GM12865 (cell line): ENCODE data around the gene NCMAP.

ENCODE experiments used
- DNase-seq: peaks from one replicate; pipeline ENCODE4 v3.0.0; 2010; ENCODE audit warnings: low read depth
- H3K4me3 ChIP-seq: 2 replicates; pipeline ENCODE4 v1.5.1; 2011; ENCODE audit warnings: mild to moderate bottlenecking, low read depth, low read length, control low read depth
- CTCF ChIP-seq: IDR thresholded peaks from 2 replicates; pipeline ENCODE4 v1.5.1; 2011; ENCODE audit warnings: low read length, control low read depth, low read depth, inconsistent platforms; ENCODE audit not compliant: insufficient read depth; ENCODE audit errors: missing control alignments

NCMAP gene

DNA sequence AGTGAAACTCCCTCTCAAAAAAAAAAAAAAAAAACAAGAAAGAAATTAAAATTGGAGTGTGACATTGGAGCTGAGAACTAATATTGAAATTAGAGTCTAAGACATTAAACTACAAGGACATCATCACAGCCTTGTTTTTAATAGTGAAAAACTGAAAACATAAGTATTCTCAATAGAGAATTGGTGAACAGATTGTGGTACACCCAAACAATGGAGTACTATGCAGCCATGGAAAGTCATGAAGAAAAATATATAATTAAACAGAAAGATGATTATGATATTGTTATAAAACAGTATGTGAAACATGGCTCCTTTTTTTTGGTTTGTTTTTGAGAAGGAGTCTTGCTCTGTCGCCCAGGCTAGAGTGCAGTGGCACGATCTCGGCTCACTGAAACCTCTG lies 43.4 kb downstream of the NCMAP start:
- no peak for TF ChIP-seq CTCF
- no peak for DNase-seq

DNA sequence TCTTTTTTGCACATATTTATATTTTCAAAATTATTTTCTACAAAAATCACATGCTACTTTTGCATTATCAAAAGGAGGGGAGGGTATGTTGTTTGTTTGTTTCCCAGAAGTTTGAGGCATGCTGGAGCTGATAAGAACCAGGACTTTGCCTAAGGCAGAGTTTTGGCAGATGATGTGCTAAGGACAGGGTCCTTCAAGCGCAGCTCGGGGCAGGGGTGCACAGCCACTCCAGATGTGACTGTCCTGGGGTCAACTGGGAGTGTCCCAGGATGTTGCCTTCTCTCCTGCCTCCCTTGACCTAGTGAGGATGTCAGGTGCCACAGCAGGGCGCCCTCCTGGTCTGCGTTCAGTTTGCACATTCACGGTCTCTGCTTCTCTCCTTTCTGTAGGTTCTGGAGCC lies 44.7 kb downstream of the NCMAP start:
- no peak for TF ChIP-seq CTCF
- H3K4me3 ChIP-seq, result no peak overlapping the region
- no peak for DNase-seq

More for the DNA sequence above, 43.4 kb downstream of the NCMAP start:
- H3K4me3 ChIP-seq, result no peak overlapping the region

DNA sequence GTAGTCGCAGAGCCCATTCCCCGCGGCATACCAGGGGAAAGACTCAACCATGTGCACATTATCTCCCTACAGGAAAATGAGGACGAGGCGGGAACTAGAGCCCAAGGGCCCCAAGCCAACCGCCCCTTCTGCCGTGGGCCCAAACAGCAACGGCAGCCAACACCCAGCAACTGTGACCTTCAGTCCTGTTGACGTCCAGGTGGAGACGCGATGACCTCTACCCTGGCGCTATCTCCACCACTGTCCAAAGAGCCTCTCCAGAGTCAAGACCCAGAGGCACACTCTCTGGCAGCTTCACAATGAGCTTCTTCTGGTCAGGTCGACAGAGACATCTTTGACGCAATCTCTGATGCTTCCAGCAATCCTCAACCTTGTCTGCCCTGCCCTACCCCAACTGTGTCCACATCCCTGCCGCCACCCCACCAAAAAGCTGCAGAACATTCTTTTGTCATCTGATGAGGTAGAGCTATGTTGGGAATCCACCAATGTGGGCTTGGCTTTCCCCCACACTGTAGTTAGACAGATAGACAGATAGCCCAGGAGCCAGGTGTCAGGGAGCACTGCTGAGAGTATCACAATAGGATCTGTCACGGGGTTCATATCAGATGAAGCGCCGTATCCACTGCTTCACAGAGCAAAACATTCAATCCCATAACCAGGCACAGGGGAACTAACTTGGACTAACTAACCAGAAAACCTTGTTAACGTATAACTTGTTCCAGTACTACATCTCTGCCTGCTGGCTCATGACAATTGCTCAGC lies 49.8 kb downstream of the NCMAP start:
- no peak overlapping the region for H3K4me3 ChIP-seq
- no peak for DNase-seq
- no peak for TF ChIP-seq CTCF

DNA sequence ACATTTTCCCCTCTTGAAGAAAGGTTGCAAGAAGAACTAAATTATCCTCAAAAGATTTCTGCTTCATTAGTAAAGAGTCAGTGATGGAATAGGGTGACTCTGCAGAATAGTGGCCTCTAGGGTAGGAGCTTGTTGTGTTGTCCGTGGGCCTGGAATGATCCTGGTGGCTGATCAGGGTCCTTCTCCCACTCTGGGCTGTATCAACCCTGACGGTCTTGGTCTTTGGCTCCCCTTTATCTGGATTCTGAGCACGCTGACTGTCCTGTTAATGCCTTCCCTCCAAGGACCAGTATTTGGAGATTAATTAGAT lies 50.4 kb downstream of the NCMAP start:
- no peak for TF ChIP-seq CTCF
- no peak overlapping the region for H3K4me3 ChIP-seq
- DNase-seq, result no peak

GRCh38 chr1:24606621-24607020 lies 50.7 kb downstream of the NCMAP start:
- H3K4me3 ChIP-seq, result no peak overlapping the region
- no peak for DNase-seq
- TF ChIP-seq CTCF, result no peak

DNA sequence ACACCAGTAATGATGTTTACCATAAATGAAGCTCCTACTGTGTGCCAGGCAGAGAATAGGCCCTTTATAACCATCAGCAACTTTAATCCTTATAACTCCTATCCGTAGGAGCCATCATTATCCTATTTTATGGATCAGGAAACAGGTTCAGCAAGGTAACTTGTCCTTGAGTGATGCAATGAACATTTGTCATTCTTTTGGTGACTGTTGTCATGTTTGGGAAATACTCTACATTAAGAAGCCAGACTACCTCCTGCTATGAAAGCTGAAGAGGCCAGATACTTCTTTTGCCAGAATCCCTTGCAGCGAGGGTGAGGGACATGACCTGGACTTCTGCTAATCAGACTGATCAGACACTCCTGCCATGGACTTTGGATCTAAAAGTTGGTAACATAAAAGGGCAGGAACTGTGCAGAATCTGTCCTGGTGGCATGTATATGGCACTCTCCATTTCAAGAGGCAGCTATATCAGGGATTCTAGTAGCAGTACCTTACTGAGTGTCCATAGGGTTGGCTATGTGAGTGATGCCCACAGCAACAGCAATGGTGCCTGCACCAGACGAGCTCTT lies 54.1 kb downstream of the NCMAP start:
- no peak for TF ChIP-seq CTCF
- DNase-seq, result no peak
- no peak overlapping the region for H3K4me3 ChIP-seq

- no peak for TF ChIP-seq CTCF
- no peak for DNase-seq
- H3K4me3 ChIP-seq, result no peak overlapping the region
Observed at GRCh38 chr1:24619376-24619775, 63.5 kb downstream of the NCMAP start.
